Transverse colon (tissue), 3 donors: ENCODE results near the gene SUFU.

Experiments
- CTCF ChIP-seq, 5 experiments: fragments of 200-600 bp in 3 of 5; fragments of 450-650 bp in 2 of 5; sonication (generic) in 3 of 5; IDR thresholded peaks; 1 replicate in 2 of 5; 2 replicates in 3 of 5; pipeline ENCODE4 v1.5.1; 2016 to 2017; ENCODE audit warnings: antibody characterized with exemption in 5 of 5, inconsistent platforms in 3 of 5, mild to moderate bottlenecking in 2 of 5, moderate library complexity in 1 of 5
- EP300 ChIP-seq: sonication (generic); formaldehyde crosslinking; IDR thresholded peaks from one replicate; pipeline ENCODE4 v1.6.1; 2017; ENCODE audit warnings: antibody characterized with exemption, low read depth
- POLR2A ChIP-seq: fragments of 450-650 bp; IDR thresholded peaks from one replicate; pipeline ENCODE4 v1.6.1; 2016; ENCODE audit warnings: antibody characterized with exemption, mild to moderate bottlenecking, moderate library complexity

- TF ChIP-seq EP300 (no peak), CTCF (IDR thresholded peaks at IDR 0.05) (no peak), POLR2A (no peak)
Measured at GRCh38 chr10:102633848-102634247, 130.1 kb downstream of the SUFU start.
